Measurements from ENCODE around the gene DDX4.
"Not testable (repeated sequence)": the region's sequence is repeated elsewhere in the genome, so short reads cannot be mapped to it uniquely, and the experiment has no call there.

DDX4 gene

DNA sequence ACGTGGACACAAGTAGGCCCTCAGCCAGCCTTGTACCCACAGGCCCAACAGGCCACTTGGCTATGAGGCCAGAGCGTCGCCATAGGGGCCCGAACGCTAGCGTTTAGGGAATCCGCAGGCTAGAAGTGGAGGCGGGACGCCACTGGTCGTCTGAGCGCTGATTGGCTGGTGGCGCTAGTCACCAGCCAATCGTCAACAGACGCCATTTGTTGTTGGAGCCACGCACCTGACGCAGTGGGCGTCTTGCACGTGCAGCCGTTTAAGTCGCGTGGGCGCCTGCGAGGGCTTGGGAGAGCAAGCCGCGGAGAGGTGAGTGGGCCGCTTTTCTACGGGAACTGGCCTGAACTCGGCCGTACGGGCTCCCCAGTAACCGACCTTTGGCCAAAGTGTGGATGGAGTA is at the start of gene DDX4:
DDX4 (plus strand) TSS at position 269 of the 400 bp plus-strand sequence. CDS start 903 bp downstream, outside the sequence.
- no peak for DNase-seq

DNA sequence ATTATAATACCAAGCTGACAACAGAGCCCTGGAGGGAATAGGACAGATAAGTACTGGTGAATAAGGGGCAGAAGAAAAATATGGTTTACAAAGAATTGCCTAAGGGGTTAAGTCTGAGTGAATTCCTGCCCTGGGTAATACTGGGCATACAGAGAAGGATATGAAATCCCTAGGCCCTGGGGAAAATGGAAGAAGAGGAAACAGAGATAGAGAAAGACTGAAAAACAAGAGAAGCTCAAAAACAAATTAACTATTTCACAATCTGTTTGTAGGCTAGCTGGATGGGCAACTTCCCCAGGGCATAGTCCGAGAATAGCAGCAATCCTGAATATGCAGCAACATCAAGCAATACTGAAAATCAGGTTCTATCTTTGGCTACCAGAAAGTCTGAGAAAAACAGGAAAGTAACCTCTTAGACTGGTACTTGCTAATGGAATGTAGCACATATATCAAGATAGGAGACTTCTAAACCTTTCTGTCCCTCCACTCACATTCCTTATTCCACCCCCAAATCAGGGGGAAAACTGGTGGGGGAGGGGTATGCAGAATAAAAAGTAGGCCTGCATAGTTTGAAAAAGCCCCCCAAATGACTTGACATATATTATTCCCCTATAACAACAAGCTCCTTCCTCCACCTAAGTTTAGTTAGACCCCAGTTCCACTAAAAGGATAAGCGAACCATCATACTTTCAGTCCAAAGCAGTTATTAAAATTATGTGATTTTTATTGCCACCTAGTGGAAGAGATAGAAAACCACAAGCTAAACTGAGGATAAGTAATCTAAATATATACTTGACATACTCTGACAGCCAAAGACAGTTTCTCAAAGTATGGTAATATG is 46.4 kb upstream of the DDX4 start:
- peak; percentile 7 for DNase-seq

DNA sequence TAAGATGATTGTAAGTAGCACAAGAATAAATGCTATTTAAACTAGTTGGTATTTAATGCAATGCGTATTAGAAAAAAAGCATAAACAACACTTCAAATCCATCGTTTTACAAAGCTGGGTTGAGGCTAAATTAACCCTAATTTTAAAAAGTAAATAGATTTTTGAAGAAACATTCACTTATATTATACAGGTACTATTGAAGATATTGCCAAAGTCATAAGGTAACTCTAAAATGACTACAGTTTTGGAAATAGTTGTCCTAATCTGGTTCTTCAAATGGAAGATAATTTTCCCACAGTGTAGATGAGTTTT is 45.8 kb upstream of the DDX4 start:
- no peak for DNase-seq

DNA sequence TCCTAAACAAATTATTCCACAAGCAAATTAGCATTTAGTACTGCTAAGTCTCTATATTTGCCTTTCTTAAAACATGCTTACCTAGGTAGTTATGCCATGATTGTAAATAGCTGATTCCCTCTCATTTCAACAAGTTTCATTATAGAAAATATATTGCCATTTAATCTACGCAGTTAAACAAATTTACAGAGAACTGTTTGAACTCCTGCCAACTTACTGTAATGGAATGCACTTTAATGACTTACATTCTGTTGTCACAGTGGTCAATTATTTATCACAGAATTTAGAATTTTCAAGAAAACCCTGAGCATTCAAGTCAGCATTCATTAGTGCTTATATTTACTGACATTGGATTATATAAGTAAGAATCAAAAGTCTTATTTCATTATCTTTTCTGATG is 45.4 kb upstream of the DDX4 start:
- no peak for DNase-seq

DNA sequence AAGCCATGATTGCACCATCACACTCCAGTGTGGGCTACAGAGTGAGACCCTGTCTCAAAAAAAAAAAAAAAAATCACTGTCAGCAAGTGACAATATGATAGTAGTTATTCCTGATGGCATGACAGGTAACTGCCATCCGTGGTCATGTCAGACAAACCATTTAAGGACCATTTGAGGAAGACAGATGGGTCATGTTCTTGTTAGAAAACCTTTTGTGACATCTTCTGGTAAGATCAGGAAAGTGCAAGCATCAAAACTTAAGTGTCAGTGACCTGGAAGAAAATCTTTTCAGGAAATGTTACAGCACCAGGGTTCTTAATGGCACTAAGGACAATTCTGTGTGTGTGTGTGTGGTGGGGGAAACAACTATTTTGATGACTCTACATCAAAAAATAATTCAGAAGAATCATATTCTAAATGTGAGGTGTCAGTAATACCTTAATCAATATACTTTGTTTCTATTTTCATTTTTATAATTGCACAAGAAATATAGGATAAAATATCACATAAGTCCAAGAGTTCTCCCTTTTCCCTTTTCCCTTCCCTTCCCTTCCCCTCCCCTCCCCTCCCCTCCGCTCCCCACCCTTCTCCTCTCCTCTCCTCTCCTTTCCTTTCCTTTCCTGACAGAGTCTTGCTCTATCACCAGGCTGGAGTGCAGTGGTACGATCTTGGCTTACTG is 43.6 kb upstream of the DDX4 start:
- no peak for DNase-seq

DNA sequence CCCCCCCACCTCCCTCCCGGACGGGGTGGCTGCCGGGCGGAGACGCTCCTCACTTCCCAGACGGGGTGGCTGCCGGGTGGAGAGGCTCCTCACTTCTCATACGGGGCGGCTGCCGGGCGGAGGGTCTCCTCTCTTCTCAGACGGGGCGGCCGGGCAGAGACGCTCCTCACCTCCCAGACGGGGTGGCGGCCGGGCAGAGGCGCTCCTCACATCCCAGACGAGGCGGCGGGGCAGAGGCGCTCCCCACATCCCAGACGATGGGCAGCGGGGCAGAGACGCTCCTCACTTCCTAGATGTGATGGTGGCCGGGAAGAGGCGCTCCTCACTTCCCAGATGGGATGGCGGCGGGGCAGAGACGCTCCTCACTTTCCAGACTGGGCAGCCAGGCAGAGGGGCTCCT is 41.2 kb upstream of the DDX4 start:
- not testable (repeated sequence) for DNase-seq

DNA sequence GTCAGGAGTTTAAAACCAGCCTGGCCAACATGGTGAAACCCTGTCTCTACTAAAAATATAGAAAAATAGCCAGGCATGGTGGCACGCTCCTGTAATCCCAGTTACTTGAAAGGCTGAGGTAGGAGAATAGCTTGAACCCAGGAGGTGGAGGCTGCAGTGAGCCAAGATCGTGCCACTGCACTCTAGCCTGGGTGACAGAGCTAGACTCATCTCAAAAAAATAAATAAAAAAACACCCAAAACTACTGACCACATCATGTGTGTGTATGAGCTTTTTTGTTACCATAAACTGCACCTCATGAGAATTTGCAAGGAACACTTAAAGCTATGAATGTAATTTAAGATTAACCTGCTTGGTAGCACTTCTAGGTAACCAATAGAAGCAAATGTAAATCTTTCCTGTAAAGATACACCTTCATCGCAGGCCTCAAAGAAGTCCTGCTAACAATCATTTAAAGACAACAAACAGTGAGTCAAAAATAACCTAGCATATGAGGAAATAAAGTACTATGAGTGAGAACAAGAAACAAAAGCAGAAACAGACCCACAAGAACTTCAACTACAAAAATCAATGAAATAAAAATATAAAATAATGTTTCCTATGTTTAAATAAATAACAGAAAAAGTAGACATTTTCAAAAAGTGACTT is 38.7 kb upstream of the DDX4 start:
- no peak for DNase-seq

DNA sequence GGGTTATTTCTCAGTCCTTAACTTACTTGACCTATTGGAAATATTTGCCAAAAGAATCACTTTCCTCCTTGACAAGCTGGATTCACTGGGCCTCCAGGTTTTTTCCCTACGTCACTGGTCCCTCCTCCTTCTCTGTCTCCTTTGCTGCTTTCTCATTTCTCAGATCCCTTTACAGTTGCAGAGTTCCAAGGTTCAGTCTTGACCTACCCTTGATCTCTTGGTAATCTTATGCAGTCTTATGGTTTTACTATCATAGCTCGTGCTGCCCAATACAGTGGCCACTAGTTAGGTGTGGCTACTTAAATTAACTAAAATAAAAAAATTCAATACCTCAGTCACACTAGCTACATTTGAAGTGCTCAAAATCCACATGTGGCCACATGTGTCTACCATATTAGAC is 37.1 kb upstream of the DDX4 start:
- no peak for DNase-seq

DNA sequence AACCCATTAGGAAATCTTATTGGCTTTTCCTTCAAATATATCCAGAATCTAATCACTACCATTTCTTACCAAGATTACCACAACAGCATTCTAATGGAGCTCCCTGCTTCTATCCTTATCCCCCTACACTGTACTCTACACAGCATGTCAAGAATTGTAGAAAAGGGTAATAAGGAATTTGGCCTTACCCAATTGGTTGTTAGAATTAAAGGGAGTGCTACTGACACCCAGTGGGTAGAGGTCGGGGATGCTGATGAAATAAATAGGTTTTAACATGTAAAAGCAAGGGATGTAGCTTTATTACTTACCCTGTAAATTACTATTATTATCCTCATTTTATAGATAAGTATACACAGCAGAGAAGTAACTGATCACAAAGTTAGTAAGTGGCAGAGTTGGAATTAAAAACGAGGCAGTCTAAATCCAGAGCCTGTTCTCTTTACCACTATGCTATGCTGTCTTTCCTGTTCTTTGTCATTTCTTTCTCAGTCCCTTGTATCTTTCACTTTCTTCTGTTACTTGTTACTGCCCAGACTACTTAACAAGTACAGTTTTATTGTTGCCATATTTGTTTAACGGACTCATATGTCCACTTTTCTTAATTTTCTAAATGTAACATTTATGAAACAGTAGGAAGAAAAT is 36.3 kb upstream of the DDX4 start:
- DNase-seq = no peak

DNA sequence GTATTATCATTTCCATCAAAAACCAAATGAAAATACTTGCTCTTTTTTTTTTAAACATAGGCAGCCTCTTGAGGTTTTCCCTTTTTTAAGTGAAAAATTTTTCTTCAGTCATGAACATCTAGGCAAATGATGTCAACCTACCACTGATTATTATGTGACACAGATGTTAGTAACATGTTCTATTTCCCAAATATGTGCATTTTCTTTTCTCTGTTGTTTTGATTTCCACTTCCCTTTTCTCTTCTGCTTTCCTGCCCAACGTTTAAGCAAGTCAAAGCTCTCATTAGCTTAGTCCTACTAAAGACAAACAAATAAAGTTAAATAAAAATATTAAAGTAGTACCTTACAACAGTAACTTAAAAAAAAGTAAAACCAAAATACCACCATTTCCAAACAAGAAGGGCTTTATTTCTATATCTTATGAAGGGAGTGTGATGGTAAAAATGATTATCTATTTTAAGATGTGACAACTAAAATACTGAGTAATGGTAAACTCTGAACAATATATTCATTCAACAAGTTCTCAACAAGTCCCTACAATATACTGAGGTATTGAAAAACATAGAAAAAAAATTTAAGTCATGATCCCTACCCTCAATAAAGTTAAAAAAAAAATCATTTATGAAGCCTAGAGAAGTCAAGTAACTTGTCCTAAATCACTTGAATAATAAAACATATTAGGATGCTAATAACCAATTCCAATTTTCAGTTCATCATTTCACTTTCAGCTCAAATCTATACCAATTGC is 35.1 kb upstream of the DDX4 start:
- DNase-seq = no peak

DNA sequence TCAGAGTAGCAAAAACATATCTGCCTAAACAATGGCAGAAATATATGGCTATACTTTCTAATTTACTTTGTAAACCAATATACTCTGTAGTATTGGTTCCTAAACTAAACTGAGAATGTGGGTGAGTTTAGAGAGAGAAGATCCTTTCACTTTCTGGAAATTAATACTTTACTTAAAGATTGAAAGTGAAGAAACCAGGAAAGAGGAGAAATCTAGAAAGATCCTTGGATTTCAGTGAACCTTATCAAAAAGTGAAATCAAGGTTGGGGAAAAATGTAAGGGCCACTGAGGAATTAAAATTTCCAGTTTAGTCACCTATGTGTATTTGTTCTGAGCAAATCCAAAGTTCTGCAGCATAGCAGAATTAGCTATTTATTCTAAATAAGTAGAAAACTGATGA is 31.6 kb upstream of the DDX4 start:
- no peak for DNase-seq

DNA sequence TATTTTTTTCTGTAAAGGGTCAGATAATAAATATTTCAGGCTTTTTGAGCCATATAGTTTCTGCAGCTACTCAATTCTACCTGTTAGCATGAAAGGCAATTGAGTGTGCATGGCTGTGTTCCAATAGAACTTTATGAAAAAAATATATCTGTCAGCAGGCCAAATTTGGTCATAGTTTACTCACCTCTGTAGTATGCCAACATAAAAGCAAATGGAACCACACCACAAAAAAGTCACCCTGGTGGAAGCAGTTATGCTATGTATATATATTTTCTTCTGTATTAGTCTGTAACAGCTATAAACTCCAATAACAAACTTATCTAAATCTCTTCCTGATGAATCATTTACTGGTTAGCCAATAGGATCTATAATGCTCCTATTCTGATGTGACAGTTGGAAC is 29.1 kb upstream of the DDX4 start:
- no peak for DNase-seq

DNA sequence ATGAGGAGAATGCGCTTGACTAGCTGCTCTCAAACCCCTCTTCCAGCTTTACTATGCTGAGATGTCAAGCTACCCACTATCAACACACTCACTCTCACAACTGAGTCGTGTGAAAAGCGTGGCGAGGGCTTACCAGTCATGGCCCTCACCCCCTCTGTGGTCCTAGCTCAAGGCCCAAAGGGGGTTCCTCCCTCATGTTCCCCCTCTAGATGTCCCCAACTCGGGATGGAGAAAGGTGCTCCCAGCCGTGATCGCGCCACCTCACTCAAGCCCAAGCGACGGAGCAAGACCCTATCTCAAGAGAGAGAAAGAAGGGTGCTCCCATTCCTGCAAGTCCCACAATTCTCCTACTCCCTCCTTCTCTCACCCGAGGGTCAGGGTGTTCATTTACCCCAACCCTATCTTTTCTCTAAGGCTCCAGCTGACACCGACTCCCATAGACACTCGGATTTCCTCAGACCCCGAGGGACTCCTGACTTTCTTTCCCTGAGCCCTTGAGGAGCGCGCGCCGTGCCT is 26.3 kb upstream of the DDX4 start:
- no peak for DNase-seq

DNA sequence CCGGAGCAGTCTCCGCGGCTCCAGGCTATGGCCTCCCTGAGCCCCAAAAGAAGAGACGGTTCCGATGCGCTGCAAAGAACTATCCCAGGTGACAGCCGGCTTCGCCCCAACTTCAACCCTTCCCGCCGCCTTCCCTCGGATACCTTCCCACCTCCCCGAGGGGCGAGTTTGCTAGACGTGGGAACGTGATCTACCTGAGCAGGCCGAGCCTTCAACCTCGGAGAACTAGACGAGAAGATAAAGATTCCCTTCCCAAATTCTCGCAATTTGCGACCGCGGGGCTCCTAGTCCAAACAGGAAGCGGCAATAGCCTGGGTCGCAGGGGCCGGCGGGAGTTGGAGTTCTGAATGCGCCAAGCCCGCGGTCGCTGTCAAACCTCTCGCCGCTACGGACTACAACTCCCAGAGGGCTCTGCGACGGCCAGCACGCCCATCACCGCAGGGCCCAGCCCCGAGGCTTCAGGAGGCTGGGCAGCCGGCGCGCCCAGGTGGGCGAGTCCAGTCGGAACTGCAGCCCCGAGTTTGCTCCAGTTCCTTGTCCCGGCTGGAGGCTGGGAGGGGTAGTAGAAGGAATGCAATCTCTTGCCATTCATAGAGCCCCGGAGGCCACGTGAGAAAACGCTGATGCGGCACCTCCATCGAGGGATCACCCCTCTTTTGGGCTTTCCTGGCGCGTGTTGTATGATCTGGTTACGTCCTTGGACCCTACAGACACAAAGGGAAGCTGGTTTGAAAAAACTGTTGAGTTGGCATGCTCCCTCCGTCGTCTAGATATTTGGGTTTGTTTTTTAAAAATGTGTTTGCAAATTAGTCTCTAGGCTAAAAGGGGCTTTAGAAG is 25.6 kb upstream of the DDX4 start, which contains the start of gene SLC38A9:
SLC38A9 (minus strand) TSS at position 302 of the 837 bp plus-strand sequence. CDS start 14,366 bp downstream, outside the sequence.
- peak; percentile 88 for DNase-seq

DNA sequence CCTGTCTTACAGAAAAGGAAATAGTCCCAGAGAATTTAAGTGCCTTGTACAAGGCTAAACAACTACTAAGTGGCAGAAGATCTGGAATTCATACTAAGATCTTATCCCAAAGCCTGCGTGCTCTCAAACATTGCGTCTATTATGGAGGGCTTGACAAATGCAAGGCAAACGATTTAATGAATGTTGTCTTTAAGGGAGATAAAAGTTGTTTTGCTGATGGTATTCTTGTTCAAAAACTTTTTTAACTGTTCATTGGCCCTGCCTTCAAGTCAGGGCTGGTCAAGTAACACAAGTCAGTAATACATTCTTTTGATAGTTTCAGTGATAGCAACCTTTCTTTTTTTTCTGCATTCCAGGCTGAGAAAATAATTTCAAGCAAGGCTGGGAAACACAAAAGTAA is 24.0 kb upstream of the DDX4 start:
- no peak for DNase-seq

DNA sequence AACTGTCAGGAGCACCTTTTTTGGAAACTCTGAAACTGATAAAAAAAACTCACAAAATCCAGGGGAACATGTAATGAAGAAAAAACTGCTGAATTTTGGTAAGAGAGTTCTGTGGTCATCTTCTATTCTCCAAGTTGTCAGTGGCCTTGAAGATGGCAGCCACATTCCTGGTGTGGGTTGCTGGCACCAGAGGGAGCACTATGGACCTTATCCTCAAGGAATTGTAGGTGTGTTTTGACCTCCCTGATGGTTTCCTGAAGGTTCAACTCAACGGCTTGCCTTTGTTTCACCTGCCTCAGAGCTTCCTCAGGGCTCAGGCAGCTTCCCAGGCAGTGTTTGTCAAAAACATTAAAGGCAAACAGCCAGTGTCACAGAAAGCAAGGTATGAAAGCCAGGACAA is 23.5 kb upstream of the DDX4 start:
- DNase-seq = no peak

DNA sequence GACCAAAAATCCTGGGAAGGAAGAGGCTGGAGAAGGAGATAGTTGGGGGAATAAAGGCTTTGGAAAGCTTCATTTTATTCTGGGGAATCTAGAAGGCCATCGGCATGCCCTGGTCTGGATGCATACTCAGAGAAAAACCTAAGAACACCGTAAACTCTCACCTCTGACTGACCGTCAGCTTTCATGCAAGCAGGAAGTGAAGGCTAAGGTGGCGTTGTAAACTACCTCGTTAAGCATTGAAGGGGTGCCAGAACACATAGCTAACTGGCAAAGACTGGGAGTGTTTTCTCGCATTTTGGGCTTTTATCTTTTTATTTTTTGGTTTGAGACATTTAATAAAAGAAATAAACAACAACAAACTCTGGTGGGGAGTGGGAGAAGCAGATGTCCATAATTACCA is 23.1 kb upstream of the DDX4 start:
- no peak for DNase-seq

DNA sequence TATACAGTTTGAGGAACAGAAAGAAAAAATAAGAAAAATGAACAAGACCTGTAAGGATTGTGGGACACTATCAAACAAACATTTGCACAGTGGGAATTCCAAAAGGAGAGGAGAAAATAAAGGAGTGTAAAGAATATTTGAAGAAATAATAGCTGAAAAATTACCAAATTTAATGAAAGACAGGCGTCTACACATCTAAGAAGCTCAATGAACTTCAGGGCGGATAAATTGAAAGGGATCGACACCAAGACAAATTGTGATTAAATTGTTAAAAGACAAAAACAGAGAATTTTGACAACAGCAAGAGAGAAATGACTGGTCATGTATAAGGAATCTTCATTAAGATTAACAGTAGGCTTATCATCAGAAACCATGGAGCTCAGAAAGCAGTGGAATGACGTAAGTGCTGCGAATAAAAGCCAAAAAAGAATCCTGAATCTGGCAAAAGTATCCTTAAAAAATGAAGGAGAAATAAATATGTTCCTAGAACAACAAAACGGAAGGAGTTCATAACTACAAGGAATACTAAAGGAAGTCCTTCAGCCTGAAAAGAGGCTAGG is 22.3 kb upstream of the DDX4 start:
- DNase-seq = no peak

DNA sequence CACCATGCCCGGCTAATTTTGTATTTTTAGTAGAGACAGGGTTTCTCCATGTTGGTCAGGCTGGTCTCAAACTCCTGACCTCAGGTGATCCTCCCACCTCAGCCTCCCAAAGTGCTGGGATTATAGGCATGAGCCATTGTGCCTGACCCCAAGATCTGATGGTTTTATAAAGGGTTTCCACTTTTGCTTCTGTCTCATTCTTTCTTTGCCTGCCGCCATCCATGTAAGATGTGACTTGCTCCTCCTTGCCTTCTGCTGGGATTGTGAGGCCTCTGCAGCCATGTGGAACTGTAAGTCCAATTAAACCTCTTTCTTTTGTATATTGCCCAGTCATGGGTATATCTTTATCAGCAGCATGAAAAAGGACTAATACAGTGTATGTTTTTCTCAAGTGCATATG is 18.8 kb upstream of the DDX4 start:
- not testable (repeated sequence) for DNase-seq

DNA sequence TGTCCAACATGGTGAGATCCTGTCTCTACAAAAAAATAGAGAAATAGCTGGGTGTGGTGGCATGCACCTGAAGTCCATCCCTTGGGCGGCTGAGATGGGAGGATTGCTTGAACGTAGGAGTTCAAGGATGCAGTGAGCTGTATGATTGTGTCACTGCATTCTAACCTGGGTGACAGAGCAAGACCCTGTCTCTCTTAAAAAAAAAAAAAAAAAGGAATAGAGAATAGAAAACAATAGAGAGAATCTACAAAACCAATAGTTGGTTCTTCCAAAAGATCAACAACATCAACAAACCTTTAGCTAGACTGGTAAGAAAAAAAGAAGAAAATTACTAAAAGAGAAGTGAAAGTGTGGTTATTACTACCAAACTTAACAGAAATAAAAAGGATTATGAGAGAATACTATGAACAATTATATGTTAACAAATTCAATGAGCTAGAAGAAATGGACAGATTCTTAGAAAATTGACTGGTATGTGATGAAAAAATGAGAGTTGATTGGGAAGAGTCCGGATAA is 17.6 kb upstream of the DDX4 start:
- DNase-seq = no peak

DNA sequence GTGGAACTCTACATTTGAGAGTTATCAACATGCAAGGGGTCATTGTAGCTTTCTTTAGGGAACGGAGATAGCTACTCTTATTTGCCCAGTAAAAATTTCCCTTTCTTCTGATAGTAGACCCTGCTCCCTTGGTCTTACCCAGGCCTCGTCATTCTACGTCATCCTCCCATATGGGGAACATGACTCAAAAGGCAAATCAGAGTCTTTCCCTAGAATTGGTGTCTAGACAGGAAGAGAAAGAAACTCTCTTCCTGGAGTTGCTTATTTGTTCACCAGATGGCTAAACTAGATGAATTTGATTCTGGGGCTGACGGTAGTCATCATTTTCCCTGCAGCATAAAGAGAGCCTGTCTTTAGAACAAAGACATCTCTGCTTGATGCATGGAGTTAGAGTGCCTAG is 13.6 kb upstream of the DDX4 start:
- DNase-seq = no peak

All from NCI-H1105 (cell line).